ENCODE data around the gene LEKR1.
"Not testable (repeated sequence)": the region's sequence is repeated elsewhere in the genome, so short reads cannot be mapped to it uniquely, and the experiment has no call there.

The LEKR1 gene

DNA sequence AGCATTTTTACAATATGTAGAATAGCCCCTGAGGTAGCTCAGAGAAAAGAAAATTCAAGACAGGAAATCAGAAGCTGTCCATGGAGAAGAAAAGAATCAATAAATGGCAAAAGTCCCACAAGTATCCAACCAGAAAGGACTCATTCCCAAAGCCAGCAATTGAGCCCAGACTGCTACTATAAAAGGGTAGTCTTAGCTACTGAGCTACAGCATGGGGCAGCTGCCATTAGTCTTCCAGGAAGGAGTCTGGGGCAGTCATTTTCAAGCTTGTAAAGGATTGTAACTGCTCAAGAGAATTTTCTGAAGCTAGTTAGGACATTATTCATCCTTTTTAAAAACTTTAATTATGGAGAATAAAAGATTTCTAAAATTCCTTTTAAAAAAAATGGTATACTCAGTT lies 10.5 kb downstream of the LEKR1 start:
- DNase-seq (ENCODE audit: low read depth, low spot score): no peak

GRCh38 chr3:156837115-156837514 lies 11.0 kb downstream of the LEKR1 start:
- DNase-seq (ENCODE audit: low read depth, low spot score): no peak

GRCh38 chr3:156838035-156838434 lies 11.9 kb downstream of the LEKR1 start:
- no peak for DNase-seq (ENCODE audit: low read depth, low spot score)

- no peak for DNase-seq (ENCODE audit: low read depth, low spot score)
These were observed 14.9 kb downstream of the LEKR1 start for GRCh38 chr3:156840826-156841689.

DNA sequence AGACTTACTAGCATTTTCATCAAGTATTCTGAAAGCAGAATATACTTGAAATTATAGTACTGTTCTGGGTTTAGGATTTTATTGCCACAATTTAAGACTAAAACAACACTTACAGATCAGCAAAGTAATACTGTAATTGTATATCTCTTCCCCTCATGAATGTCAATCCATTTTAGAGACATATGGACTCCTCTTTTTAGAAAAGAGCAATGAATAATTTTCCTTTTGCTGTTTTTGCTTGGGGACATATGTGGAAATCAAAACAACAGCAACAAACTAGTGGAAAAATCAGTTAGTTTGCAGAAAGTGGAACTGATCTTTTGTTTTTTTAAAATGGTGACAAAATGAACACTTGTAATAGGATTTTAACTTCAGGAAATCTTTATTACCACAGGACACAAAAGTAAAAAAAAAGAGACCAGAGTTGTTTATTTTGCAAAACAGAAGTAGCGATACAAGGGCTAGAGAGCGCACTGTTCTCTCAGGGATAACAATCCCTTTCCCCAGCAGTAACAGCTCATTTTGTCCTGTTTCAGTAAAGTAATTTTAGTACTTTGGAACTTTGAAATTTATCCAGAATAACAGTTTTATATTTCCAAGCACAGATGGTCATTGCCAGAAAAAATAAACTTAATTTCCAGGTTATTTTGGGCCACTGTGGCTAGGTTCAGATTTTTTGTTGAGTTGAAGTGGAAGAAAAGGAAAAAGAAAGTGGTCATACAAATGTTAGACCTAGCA lies 17.1 kb downstream of the LEKR1 start:
- no peak for DNase-seq (ENCODE audit: low read depth, low spot score)

GRCh38 chr3:156847752-156848448 lies 21.7 kb downstream of the LEKR1 start:
- no peak for DNase-seq (ENCODE audit: low read depth, low spot score)

DNA sequence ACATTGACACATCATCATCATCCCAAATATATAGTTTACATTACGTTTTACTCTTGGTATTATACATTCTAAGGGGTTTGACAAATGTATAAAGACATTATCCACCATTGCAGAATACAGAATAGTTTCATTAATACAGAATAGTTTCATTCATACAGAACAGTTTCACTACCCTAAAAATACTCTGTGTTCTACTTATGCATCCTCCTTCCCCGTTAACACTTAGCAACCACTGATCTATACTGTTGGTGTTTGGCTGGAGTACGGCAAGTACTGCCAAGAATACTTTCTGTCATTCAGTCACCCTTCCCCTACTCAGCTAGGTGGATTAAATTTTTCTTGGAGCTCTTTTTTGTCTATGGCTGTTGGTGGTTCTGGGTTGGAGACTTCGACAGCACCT lies 33.4 kb downstream of the LEKR1 start:
- DNase-seq (ENCODE audit: low read depth, low spot score): no peak

DNA sequence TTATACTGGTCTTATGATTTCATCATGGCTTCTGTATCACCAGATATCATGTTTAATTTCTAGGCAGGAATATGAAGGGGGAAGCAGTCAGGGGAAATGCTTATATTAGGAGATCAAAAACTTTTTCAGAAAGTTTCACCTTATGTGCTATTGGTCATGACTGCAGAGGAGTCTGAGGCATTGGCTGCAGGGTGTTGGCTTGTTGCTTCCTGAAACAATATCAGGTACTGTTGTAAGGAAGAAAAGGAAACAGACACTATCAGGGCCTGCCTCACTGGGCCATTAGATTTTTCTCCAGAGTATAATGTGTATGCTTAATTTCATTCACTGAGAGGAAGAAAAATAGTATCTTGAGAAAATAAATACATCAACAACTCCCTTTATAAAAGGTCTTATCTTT lies 34.7 kb downstream of the LEKR1 start:
- DNase-seq (ENCODE audit: low read depth, low spot score): no peak

DNA sequence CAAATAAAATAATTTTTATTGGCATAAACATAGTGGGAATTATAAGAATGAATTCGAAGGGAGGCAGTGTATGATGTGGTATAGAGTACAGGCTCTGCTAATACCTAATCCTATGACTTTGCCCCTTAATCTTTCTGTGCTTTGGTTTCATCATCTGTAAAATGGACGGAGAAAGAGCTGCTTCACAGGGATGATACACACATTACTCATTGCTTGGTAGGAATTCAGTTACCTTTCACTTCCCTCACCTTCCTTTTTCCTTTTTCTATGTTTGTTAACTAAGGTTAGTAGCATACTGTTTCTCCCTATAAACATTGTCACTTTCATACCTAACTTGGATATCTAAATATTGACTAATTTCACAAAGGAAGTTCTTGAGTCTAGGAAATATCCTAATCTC lies 36.2 kb downstream of the LEKR1 start:
- DNase-seq (ENCODE audit: low read depth, low spot score): no peak

DNA sequence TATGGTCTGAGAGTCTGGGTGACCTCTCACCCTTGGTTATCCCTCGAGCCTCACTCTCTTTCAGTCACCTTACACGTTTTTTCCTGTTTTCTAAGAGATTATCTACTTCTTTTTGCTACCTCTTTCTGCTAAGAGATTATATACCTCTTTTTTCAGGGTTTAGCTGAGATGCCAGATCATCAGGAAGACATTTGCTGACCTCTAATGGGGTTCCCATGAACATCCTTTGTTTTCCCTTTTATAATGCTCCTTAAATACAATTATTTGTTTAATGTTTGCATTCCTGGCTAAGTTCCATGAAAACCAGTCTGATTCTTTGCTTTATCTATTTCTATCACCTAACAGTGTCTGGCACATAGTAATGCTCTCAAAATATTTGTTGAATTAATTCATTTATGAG lies 39.6 kb downstream of the LEKR1 start:
- no peak for DNase-seq (ENCODE audit: low read depth, low spot score)

DNA sequence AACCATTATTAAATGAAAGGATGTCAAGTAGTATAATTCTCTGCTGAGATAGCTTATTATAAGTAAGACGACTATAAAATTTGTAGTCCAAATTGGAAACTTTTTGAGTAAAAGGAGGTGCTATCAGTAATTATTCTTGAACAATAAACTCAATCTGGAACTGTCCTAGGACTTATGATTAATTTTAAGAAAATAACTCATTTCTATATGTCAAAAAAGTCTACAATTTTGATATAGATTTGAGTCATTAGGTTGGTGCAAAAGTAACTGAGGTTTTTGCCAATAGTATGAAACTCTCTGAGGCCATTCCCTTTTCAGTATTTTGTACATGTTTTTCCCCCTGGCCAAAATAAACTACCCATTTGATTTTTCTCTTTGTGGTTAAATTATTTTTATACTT lies 41.0 kb downstream of the LEKR1 start:
- no peak for DNase-seq (ENCODE audit: low read depth, low spot score)

DNA sequence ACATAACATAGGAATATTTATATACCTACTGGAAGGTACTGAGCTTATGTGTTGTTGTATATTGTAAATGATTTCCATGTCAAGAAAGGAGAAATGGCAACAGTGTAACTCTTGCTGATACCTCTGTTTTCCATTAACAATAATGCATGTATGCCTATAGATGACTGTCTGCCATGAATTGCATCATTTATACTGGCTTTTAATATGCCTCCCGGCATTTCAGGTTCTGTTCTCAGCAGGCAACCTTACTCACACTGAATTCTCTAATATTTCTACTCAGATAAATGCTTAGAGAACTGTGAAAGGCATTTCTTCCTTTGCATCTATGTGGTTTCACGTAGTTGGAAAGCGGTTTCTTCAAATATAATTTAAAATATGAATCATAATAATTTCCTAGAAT lies 41.8 kb downstream of the LEKR1 start:
- no peak for DNase-seq (ENCODE audit: low read depth, low spot score)

DNA sequence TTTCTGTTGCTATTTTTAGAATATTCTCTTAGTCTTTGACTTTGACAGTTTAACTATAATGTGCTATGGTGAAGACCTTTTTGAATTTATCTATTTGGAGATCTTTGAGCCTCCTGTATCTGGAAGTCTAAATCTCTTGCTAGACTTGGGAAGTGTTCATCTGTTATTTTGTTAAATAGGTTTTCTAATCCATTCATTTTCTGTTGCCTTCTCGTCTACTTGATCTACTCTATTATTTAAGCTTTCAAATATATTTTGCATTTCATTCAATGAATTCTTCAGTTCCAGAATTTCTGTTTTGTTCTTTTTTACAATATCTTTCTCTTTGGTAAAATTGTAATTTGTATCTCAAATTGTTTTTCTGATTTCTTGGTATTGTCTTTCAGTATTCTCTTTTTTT lies 47.8 kb downstream of the LEKR1 start:
- no peak for DNase-seq (ENCODE audit: low read depth, low spot score)

GRCh38 chr3:156879491-156879890 lies 53.3 kb downstream of the LEKR1 start:
- DNase-seq (ENCODE audit: low read depth, low spot score): not testable (repeated sequence)

DNA sequence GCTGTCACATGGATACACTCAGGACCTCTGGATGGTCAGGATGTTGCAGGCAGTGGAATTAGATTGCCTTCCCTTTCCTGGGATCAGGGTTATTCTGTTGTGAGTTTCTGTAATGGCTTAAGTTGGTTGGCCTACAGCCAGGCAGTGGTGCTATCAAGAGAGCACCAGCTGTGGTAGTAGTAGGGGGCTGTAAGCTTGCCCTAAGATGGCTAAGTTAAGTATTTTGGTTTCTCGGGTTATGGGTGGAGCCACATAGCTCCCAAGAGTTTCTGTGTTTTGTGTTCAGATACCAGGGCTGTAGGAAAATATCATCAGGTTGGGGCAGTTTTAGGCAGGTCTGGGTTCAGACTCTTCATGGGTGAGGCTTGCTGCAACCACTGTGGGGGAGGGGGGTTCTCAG lies 59.6 kb downstream of the LEKR1 start:
- DNase-seq (ENCODE audit: low read depth, low spot score): no peak

- DNase-seq (ENCODE audit: low read depth, low spot score): no peak
These were observed 62.0 kb downstream of the LEKR1 start for GRCh38 chr3:156888176-156888575.

DNA sequence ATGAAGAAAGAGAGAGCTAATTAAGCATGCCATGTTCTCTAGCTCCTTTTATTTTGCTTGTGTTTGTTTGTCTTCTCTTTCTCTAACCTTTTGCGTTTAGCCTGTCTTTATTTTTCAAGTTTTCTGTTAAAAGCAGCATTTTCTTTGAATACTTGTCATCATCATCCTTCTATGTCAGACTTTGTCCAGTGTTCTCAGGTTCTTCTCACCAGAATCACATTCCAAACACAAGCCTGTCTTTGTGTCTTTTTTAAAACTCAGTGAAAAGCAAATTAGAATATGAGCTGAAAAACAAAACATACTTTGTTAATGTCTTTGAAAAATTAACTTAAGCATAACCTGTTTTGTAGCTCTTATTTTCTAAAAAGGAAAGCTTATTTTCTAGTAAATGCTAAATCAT lies 62.4 kb downstream of the LEKR1 start:
- DNase-seq (ENCODE audit: low read depth, low spot score): no peak

DNA sequence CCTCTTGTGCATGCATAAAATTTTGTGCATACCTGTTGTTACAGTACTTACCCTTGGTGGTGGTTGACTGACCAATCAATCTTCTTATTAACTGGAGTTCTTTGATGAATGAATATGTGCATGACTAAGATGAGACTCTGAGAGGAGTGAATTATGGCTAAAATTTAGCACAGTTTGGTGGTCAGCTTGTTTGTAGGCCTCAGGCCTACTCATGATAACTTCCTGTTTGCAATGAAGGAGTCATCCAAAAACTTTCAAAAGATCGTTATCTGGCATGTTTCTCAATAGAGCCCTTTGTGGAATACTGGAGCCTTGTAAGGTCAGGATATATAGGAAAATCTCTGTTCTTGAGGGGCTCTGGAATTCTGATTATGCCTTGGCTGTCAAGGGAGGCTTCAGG lies 66.5 kb downstream of the LEKR1 start:
- no peak for DNase-seq (ENCODE audit: low read depth, low spot score)

DNA sequence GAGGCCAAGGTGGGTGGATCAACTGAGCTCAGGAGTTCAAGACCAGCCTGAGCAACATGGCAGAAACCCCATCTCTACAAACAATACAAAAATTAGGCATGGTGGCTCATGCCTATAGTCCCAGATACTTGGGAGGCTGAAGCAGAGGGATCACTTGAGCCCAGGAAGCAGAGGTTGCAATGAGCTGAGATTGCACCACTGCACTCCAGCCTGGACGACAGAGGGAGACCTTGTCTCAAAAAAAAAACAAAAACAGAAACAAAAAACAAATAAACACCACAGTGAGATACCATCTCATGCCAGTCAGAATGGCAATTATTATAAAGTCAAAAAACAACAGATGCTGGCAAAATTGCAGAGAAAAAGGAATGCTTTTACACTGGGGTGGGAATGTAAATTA lies 69.2 kb downstream of the LEKR1 start:
- DNase-seq (ENCODE audit: low read depth, low spot score): not testable (repeated sequence)

DNA sequence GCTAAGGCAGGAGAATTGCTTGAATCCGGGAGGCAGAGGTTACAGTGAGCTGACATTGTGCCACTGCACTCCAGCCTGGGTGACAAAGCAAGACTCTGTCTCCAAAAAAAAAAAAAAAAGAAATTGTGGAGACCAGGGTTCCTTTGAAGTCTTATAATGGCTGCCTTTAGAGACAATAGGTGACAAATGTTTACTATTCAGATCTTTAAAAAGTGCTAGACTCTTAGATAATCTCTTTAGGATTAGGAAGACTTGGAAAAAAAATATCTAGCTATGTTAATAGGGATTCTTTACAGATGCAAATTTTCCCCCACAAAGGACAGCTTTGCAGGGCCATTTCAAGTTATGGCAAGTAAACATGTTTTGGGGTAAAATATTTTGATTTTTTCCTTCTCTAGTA lies 71.7 kb downstream of the LEKR1 start:
- DNase-seq (ENCODE audit: low read depth, low spot score): not testable (repeated sequence)

DNA sequence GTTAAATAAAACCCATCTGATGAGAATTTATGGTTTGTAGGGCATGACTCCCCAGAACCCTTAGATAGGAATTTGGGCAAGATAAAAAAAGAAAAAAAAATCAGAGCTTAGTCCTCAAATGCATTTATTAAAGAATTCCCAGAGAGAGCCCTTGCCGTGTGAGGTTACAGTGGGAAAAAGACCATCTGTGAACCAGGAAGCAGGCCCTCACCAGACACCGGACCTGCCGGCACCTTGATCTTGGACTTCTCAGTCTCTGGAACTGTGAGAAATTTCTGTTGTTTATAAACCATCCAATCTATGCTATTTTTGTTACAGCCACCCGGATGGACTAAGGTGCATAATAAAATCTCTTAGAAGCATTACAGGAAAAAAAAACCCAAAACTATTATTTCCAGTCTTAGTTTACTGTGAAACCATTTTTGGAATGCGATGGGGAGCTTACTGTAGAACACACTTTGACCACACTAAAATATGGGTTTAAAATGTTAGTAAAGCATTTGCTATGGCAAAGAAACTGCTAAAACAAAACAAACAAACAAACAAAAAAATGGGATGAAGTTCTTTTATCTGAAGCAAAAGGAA lies 72.2 kb downstream of the LEKR1 start:
- DNase-seq (ENCODE audit: low read depth, low spot score): no peak

DNA sequence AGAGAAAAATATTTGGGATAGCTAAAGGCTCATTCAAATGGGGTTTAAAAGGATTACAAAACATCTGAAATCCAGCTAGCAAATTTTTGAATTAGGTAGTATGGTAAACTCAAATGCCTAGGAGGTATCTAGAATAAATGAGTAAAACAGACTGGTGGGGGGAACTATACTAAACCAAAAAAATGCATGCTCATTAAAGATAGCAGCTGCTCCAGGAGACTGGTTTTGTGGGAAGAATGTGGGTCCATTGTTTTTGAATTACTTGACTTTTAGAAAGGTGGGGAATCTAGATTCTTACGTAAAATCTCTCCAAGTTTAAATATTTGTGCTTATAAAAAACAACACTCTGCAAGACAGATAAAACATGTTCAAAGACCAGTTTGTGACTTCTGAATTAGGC lies 73.8 kb downstream of the LEKR1 start:
- DNase-seq (ENCODE audit: low read depth, low spot score): no peak
